Esophagus squamous epithelium (tissue), 5 donors: ENCODE data around the gene FAM151A. TPM values are rescaled to one million over a fixed set of nuclear protein-coding genes. Genes with fewer than 3 reads are reported as not detected.

Source experiments
- DNase-seq: peaks from one replicate; lab custom pipeline; 2025; lab: John Stamatoyannopoulos, UW
- H3K27ac ChIP-seq, 4 donors: fragments of 200-600 bp; sonication (generic); one replicate each; pipeline ENCODE4 v1.5.1; 2016 to 2019; ENCODE audit warnings: mild to moderate bottlenecking in 1 of 4
- H3K27me3 ChIP-seq, 4 donors: fragments of 200-600 bp; sonication (generic); 1 replicate in 3 of 4; 2 replicates in 1 of 4; pipeline versions ENCODE4 v1.5.1 to v1.6.0; 2017 to 2021; ENCODE audit warnings: antibody characterized with exemption in 1 of 4
- H3K36me3 ChIP-seq, 3 donors: fragments of 200-600 bp; sonication (generic); one replicate each; pipeline ENCODE4 v1.5.1; 2016 to 2019
- H3K4me1 ChIP-seq, 3 donors: fragments of 200-600 bp; sonication (generic); one replicate each; pipeline ENCODE4 v1.5.1; 2017 to 2019
- H3K4me3 ChIP-seq, 4 donors: fragments of 200-600 bp; sonication (generic); 1 replicate in 3 of 4; 2 replicates in 1 of 4; pipeline ENCODE4 v1.5.1; 2016 to 2019; ENCODE audit warnings: mild to moderate bottlenecking in 2 of 4, moderate library complexity in 1 of 4
- H3K9me3 ChIP-seq, 3 donors: fragments of 200-600 bp; sonication (generic); one replicate each; pipeline ENCODE4 v1.5.1; 2016 to 2019
- CTCF ChIP-seq, 6 experiments: fragments of 450-650 bp in 4 of 6; fragments of 200-600 bp in 2 of 6; sonication (generic) in 2 of 6; IDR thresholded peaks; one replicate each; pipeline ENCODE4 v1.5.1; 2016 to 2019; ENCODE audit warnings: antibody characterized with exemption in 6 of 6, mild to moderate bottlenecking in 4 of 6, moderate library complexity in 4 of 6
- POLR2A ChIP-seq, 4 donors: fragments of 450-650 bp; IDR thresholded peaks; one replicate each; pipeline ENCODE4 v1.6.1; 2017; ENCODE audit warnings: antibody characterized with exemption in 4 of 4, mild to moderate bottlenecking in 4 of 4, moderate library complexity in 3 of 4
- WGBS, 2 donors: methylation state at CpG; one replicate each; pipeline ENCODE4 v1.1.5; 2018; 5-methylcytosine and 5-hydroxymethylcytosine counted together
- intact Hi-C: fragments of 100-400 bp; cut with DNase I; formaldehyde crosslinking; loops from one replicate; pipeline ENCODE4 v1.15.0; 2022
- total RNA-seq, 4 donors: library from RNA; depleted of rRNA; stranded (reverse); fragments of >200 nt; gene quantifications; one replicate each; pipeline ENCODE4 v1.1.0, GENCODE V29; 2016
- donor health status: DM: yes; HTN: yes; CAD: no.

FAM151A gene
- total RNA-seq, 4 donors from 2014 or later: 0.35 TPM; not detected in 3

- Histone ChIP-seq H3K4me3 (no peak overlapping the region), H3K36me3 (peaks cover 0 to 47% (median 0%) of the 10 kb centered on the region in 3 donors)
- WGBS, 2 donors: 40 to 83% methylated on average over 1 to 2 of the region's 16 CpGs
Measured at GRCh38 chr1:54609301-54609921, 13.9 kb downstream of the FAM151A start.

GRCh38 chr1:54608566-54609230, 14.6 kb downstream of the FAM151A start:
- peaks cover 0 to 55% (median 0%) of the 10 kb centered on the region in 3 donors for H3K36me3 ChIP-seq
- H3K4me3 ChIP-seq: no peak overlapping the region
- 88 to 93% methylated on average over 6 to 7 of the region's 9 CpGs for WGBS, 2 donors
- DNase-seq: no peak
- H3K27me3 ChIP-seq: no peaks in the 10 kb centered on the region
- no peak for TF ChIP-seq CTCF (IDR thresholded peaks at IDR 0.05)
- no peak for TF ChIP-seq POLR2A (IDR thresholded peaks at IDR 0.05)
- H3K4me1 ChIP-seq: peaks cover 5 to 15% (median 12%) of the 10 kb centered on the region in 3 donors
- intact Hi-C loops: no loop called here
- H3K27ac ChIP-seq: no peak overlapping the region
- no peaks in the 10 kb centered on the region for H3K9me3 ChIP-seq

More at GRCh38 chr1:54609301-54609921, 13.9 kb downstream of the FAM151A start:
- intact Hi-C loops: no loop called here
- Histone ChIP-seq H3K4me1 (peaks cover 1 to 8% (median 5%) of the 10 kb centered on the region in 3 donors), H3K27ac (no peak overlapping the region), H3K9me3 (no peaks in the 10 kb centered on the region), H3K27me3 (no peaks in the 10 kb centered on the region)
- no peak for TF ChIP-seq POLR2A (IDR thresholded peaks at IDR 0.05)
- no peak for TF ChIP-seq CTCF (IDR thresholded peaks at IDR 0.05)
- no peak for DNase-seq

- Histone ChIP-seq H3K27ac (no peak overlapping the region), H3K36me3 (peaks cover 0 to 55% (median 0%) of the 10 kb centered on the region in 3 donors), H3K4me3 (no peak overlapping the region), H3K9me3 (no peaks in the 10 kb centered on the region), H3K4me1 (peaks cover 5 to 17% (median 15%) of the 10 kb centered on the region in 3 donors), H3K27me3 (no peaks in the 10 kb centered on the region)
- intact Hi-C loops: no loop called here
- TF ChIP-seq CTCF (IDR thresholded peaks at IDR 0.05) (no peak), POLR2A (IDR thresholded peaks at IDR 0.05) (no peak)
- DNase-seq: no peak
- 93 to 95% methylated on average over 2 to 6 of the region's 19 CpGs for WGBS, 2 donors
Measured at GRCh38 chr1:54607821-54608565, 15.3 kb downstream of the FAM151A start.

GRCh38 chr1:54606990-54607325, 16.4 kb downstream of the FAM151A start:
- Histone ChIP-seq H3K4me1 (peaks cover 5 to 17% (median 15%) of the 10 kb centered on the region in 3 donors), H3K4me3 (no peak overlapping the region), H3K36me3 (peaks cover 0 to 64% (median 0%) of the 10 kb centered on the region in 3 donors), H3K9me3 (no peaks in the 10 kb centered on the region), H3K27me3 (no peaks in the 10 kb centered on the region), H3K27ac (no peak overlapping the region)
- 68 to 80% methylated on average over 4 to 5 of the region's 13 CpGs for WGBS, 2 donors
- DNase-seq: no peak
- TF ChIP-seq CTCF (IDR thresholded peaks at IDR 0.05) (no peak), POLR2A (IDR thresholded peaks at IDR 0.05) (no peak)
- intact Hi-C loops: no loop called here
